Hepatocyte (in vitro differentiated cells): Measurements from ENCODE around the gene PPP1R3G. TPM values are rescaled to one million over a fixed set of nuclear protein-coding genes. Genes with fewer than 3 reads are reported as not detected.

Experiments
- DNase-seq: peaks from one replicate; pipeline ENCODE4 v3.0.0-alpha.2; 2016; ENCODE audit warnings: low spot score
- H2AFZ ChIP-seq: fragments of 200-600 bp; sonication (generic); 2 replicates; pipeline ENCODE4 v1.6.0; 2016; ENCODE audit warnings: antibody characterized with exemption, mild to moderate bottlenecking
- H3K27ac ChIP-seq: fragments of 200-600 bp; sonication (generic); 2 replicates; pipeline ENCODE4 v1.5.1; 2016; ENCODE audit warnings: mild to moderate bottlenecking
- H3K27me3 ChIP-seq: fragments of 200-600 bp; sonication (generic); 2 replicates; pipeline ENCODE4 v1.6.1; 2016
- H3K36me3 ChIP-seq: fragments of 200-600 bp; sonication (generic); replicated peaks from 2 replicates; pipeline ENCODE4 v1.5.1; 2016; ENCODE audit warnings: low read depth; ENCODE audit not compliant: insufficient read depth
- H3K4me1 ChIP-seq: fragments of 200-600 bp; sonication (generic); 2 replicates; pipeline ENCODE4 v1.5.1; 2016; ENCODE audit warnings: mild to moderate bottlenecking, moderate library complexity; ENCODE audit not compliant: insufficient read depth
- H3K4me2 ChIP-seq: fragments of 200-600 bp; sonication (generic); 2 replicates; pipeline ENCODE4 v1.6.0; 2016
- H3K4me3 ChIP-seq: fragments of 200-600 bp; sonication (generic); 2 replicates; pipeline ENCODE4 v1.5.1; 2016; ENCODE audit warnings: mild to moderate bottlenecking
- H3K79me2 ChIP-seq: fragments of 200-600 bp; sonication (generic); 2 replicates; pipeline ENCODE4 v1.6.0; 2017; ENCODE audit warnings: mild to moderate bottlenecking
- H3K9me2 ChIP-seq: fragments of 200-600 bp; sonication (generic); replicated peaks from 2 replicates; pipeline ENCODE4 v1.6.0; 2017; ENCODE audit warnings: mild to moderate bottlenecking; ENCODE audit not compliant: insufficient read depth
- H3K9me3 ChIP-seq: fragments of 200-600 bp; sonication (generic); 2 replicates; pipeline ENCODE4 v1.5.1; 2016; ENCODE audit warnings: low read depth, mild to moderate bottlenecking
- H4K20me1 ChIP-seq: fragments of 200-600 bp; sonication (generic); 2 replicates; pipeline ENCODE4 v1.6.0; 2016; ENCODE audit warnings: mild to moderate bottlenecking; ENCODE audit not compliant: insufficient read depth, poor library complexity, severe bottlenecking
- EZH2 ChIP-seq: fragments of 200-600 bp; sonication (generic); IDR thresholded peaks from 2 replicates; pipeline ENCODE4 v1.6.1; 2016; ENCODE audit warnings: antibody characterized with exemption, mild to moderate bottlenecking, borderline replicate concordance
- EZH2phosphoT487 ChIP-seq: fragments of 200-600 bp; sonication (generic); IDR thresholded peaks from one replicate; pipeline ENCODE4 v1.6.1; 2018; ENCODE audit warnings: antibody characterized with exemption, mild to moderate bottlenecking, low read depth, moderate library complexity; ENCODE audit not compliant: unreplicated experiment, severe bottlenecking
- WGBS: methylation state at CpG from one replicate; pipeline ENCODE4 v1.1.6; 2016; ENCODE audit warnings: low lambda C conversion rate; ENCODE audit errors: missing lambda C conversion rate; 5-methylcytosine and 5-hydroxymethylcytosine counted together
- polyA plus RNA-seq: library from polyadenylated mRNA; unstranded; fragments of >200 nt; fragmentation: Nextera tagmentation; extraction: Ambion mirVana; gene quantifications from 2 replicates; pipeline ENCODE4 v1.2.1, GENCODE V29; 2016
- total RNA-seq: library from RNA; depleted of rRNA; stranded (reverse); fragments of >200 nt; gene quantifications from 2 replicates; pipeline ENCODE4 v1.2.3, GENCODE V29; 2014
- TF ChIP-seq, protein P1 (sequence below): fragments of 200-600 bp; sonication (generic); IDR thresholded peaks from 2 replicates; pipeline ENCODE4 v1.5.1; 2016; ENCODE audit warnings: antibody characterized with exemption, mild to moderate bottlenecking; ENCODE audit not compliant: poor library complexity

Gene PPP1R3G
- total and polyA plus RNA-seq, 2 experiments from 2014 or later: 0.47 to 0.82 TPM

- H4K20me1 ChIP-seq: no peaks in the 10 kb centered on the region
- no peak for DNase-seq
- H3K4me2 ChIP-seq: no peak overlapping the region
- no peak overlapping the region for H3K27ac ChIP-seq
- no peaks in the 10 kb centered on the region for H3K9me3 ChIP-seq
- H3K79me2 ChIP-seq: no peaks in the 10 kb centered on the region
- 45% methylated on average over 4 of the region's 4 CpGs for WGBS
- TF ChIP-seq, protein P1, sequence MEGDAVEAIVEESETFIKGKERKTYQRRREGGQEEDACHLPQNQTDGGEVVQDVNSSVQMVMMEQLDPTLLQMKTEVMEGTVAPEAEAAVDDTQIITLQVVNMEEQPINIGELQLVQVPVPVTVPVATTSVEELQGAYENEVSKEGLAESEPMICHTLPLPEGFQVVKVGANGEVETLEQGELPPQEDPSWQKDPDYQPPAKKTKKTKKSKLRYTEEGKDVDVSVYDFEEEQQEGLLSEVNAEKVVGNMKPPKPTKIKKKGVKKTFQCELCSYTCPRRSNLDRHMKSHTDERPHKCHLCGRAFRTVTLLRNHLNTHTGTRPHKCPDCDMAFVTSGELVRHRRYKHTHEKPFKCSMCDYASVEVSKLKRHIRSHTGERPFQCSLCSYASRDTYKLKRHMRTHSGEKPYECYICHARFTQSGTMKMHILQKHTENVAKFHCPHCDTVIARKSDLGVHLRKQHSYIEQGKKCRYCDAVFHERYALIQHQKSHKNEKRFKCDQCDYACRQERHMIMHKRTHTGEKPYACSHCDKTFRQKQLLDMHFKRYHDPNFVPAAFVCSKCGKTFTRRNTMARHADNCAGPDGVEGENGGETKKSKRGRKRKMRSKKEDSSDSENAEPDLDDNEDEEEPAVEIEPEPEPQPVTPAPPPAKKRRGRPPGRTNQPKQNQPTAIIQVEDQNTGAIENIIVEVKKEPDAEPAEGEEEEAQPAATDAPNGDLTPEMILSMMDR: no peak
- TF ChIP-seq EZH2 (no peak), EZH2phosphoT487 (no peak)
- H2AFZ ChIP-seq: no peak overlapping the region
- H3K4me3 ChIP-seq: no peak overlapping the region
- no peaks in the 10 kb centered on the region for H3K27me3 ChIP-seq
- no peaks in the 10 kb centered on the region for H3K36me3 ChIP-seq
- no peaks in the 10 kb centered on the region for H3K9me2 ChIP-seq
- H3K4me1 ChIP-seq: peaks cover 13% of the 10 kb centered on the region
Measured at GRCh38 chr6:5126214-5126613, 41.1 kb downstream of the PPP1R3G start.

DNA sequence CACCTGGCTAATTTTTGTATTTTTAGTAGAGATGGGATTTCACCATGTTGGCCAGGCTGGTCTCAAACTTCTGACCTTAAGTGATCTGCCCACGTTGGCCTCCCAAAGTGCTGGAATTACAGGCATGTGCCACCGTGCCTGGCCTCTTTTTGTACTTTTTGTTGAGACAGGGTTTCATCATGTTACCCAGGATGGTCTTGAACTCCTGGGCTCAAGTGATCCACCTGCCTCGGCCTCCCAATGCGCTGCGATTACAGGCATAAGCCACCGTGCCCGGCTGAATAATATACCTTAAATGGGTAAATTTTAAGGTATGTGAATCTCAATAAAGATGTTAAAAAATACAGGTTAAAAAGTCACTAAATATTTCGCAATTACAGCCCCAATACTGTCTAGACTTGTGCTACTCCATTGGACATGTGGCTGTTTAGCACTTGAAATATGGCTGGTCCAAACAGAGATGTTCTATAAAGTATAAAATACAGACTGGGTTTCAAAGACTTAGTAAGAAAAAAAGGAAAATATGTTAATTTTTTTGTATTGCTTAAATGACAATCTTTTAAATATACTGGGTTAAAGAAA lies 42.1 kb downstream of the PPP1R3G start:
- no peak overlapping the region for H3K4me2 ChIP-seq
- no peak overlapping the region for H3K27ac ChIP-seq
- H3K9me3 ChIP-seq: no peaks in the 10 kb centered on the region
- no peak for DNase-seq
- H3K9me2 ChIP-seq: no peaks in the 10 kb centered on the region
- no peaks in the 10 kb centered on the region for H3K79me2 ChIP-seq
- H4K20me1 ChIP-seq: no peaks in the 10 kb centered on the region
- peaks cover 13% of the 10 kb centered on the region for H3K4me1 ChIP-seq
- no peak for TF ChIP-seq EZH2phosphoT487
- TF ChIP-seq EZH2: no peak
- TF ChIP-seq, protein P1: no peak
- H2AFZ ChIP-seq: no peak overlapping the region
- H3K27me3 ChIP-seq: no peaks in the 10 kb centered on the region
- no peak overlapping the region for H3K4me3 ChIP-seq
- H3K36me3 ChIP-seq: no peaks in the 10 kb centered on the region
- 93% methylated on average over 8 of the region's 8 CpGs for WGBS

DNA sequence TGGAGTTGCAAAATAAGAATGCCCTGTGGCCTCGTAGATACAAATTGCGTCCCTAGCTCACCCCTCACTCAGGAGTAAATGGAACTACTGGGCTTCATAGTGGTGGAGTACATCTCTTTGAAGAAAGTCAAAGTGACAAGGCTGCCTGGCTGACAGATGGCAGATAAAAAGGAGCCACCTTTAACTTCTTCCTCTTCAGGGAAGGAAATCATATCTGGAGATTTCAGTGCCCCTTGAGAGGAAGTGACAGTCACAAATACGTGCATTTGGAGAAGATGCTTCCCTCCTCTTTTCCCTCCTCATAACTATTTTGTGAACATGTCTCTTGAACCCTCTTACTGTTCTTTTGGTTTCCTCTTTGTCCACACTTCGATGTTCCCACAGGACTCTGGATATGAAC lies 43.2 kb downstream of the PPP1R3G start:
- no peak overlapping the region for H3K4me3 ChIP-seq
- no peaks in the 10 kb centered on the region for H3K9me3 ChIP-seq
- no peak overlapping the region for H2AFZ ChIP-seq
- no peak for DNase-seq
- TF ChIP-seq, protein P1: no peak
- no peak for TF ChIP-seq EZH2phosphoT487
- TF ChIP-seq EZH2: no peak
- H3K4me2 ChIP-seq: no peak overlapping the region
- peaks cover 13% of the 10 kb centered on the region for H3K4me1 ChIP-seq
- H3K9me2 ChIP-seq: no peaks in the 10 kb centered on the region
- H4K20me1 ChIP-seq: no peaks in the 10 kb centered on the region
- no peaks in the 10 kb centered on the region for H3K36me3 ChIP-seq
- no peaks in the 10 kb centered on the region for H3K79me2 ChIP-seq
- no peak overlapping the region for H3K27ac ChIP-seq
- no peaks in the 10 kb centered on the region for H3K27me3 ChIP-seq
- 86% methylated on average over 4 of the region's 4 CpGs for whole genome bisulfite sequencing
